Aorta (tissue), 5 donors: ENCODE measurements around the gene ASAP2. TPM values are rescaled to one million over a fixed set of nuclear protein-coding genes. Genes with fewer than 3 reads are reported as not detected.
"Not testable (repeated sequence)": the region's sequence is repeated elsewhere in the genome, so short reads cannot be mapped to it uniquely, and the experiment has no call there.

Experiments used
- ATAC-seq: fragments of 200-7000 bp; cut with Tn5 transposase; one replicate; pipeline ENCODE4 v1.9.1; 2022; ENCODE audit warnings: moderate library complexity; ENCODE audit not compliant: low FRiP score
- DNase-seq, 2 donors: peaks; one replicate each; pipeline ENCODE4 v3.0.0-alpha.2; 2020
- H3K27ac ChIP-seq, 2 donors: one replicate each; pipeline ENCODE4 v1.5.1; 2013; ENCODE audit warnings: low read length in 2 of 2, mild to moderate bottlenecking in 2 of 2, moderate library complexity in 2 of 2, control low read depth in 1 of 2, inconsistent platforms in 1 of 2, low read depth in 1 of 2
- H3K27me3 ChIP-seq, 2 donors: one replicate each; pipeline ENCODE4 v1.6.1; 2013; ENCODE audit warnings: control low read depth in 1 of 2, low read length in 1 of 2, mild to moderate bottlenecking in 1 of 2, moderate library complexity in 1 of 2; ENCODE audit not compliant: insufficient read depth in 2 of 2, control insufficient read depth in 1 of 2
- H3K36me3 ChIP-seq, 2 donors: one replicate each; pipeline ENCODE4 v1.6.1; 2013; ENCODE audit warnings: control low read depth in 1 of 2, low read length in 1 of 2, mild to moderate bottlenecking in 1 of 2; ENCODE audit not compliant: insufficient read depth in 2 of 2, control insufficient read depth in 1 of 2
- H3K4me1 ChIP-seq, 2 donors: one replicate each; pipeline ENCODE4 v1.6.1; 2013; ENCODE audit warnings: low read length in 2 of 2, control low read depth in 1 of 2, mild to moderate bottlenecking in 1 of 2, moderate library complexity in 1 of 2; ENCODE audit not compliant: insufficient read depth in 2 of 2, control insufficient read depth in 1 of 2
- H3K4me3 ChIP-seq, 2 donors: one replicate each; pipeline ENCODE4 v1.5.1; 2013; ENCODE audit warnings: low read length in 2 of 2, control low read depth in 1 of 2, mild to moderate bottlenecking in 1 of 2
- H3K9me3 ChIP-seq: one replicate; pipeline ENCODE4 v1.6.1; 2013; ENCODE audit warnings: mild to moderate bottlenecking, low read length; ENCODE audit not compliant: control insufficient read depth
- WGBS, 2 donors: extraction: QIAGEN DNeasy Blood & Tissue Kit; methylation state at CpG; one replicate each; pipeline ENCODE4 v1.1.7; 2013; 5-methylcytosine and 5-hydroxymethylcytosine counted together
- intact Hi-C, 2 donors: fragments of 100-400 bp; cut with DNase I; formaldehyde crosslinking; loops; one replicate each; pipeline versions ENCODE4 v1.14.2 to v1.15.0; 2022
- polyA plus RNA-seq, 2 donors: library from polyadenylated mRNA; stranded (reverse); fragments of 200-250 nt; gene quantifications; one replicate each; pipeline ENCODE4 v1.2.3, GENCODE V29; 2013
- total RNA-seq, 2 donors: library from RNA; stranded (reverse); fragmentation: NEBNext Ultra II Directional; extraction: Animal tissue kit (Norgen Biotek cat#: 25700); gene quantifications; one replicate each; pipeline ENCODE4 v1.2.1, GENCODE V29; 2021
- donor health status: healthy with polysubstance abuse.
- donor health status: Bipolar disorder and iron deficiency.
- donor health status: DM: no; HTN: no; CAD: no.
- donor health status: DM: no; HTN: no; CAD: no.
- donor health status: DM: yes; HTN: yes; CAD: no.

Gene ASAP2
- total and polyA plus RNA-seq, 4 donors: 16.7 to 72.4 (median 48.8) TPM

GRCh38 chr2:9392898-9393765 is 186.5 kb downstream of the ASAP2 start:
- Histone ChIP-seq H3K27ac (peak overlapping the region in 1 of 2 donors; percentile 23), H3K4me1 (no peaks in the 10 kb centered on the region), H3K36me3 (peaks cover 0 to 3% of the 10 kb centered on the region in 2 donors), H3K27me3 (no peaks in the 10 kb centered on the region), H3K9me3 (no peaks in the 10 kb centered on the region), H3K4me3 (no peak overlapping the region)
- intact Hi-C loops: no loop called here
- ATAC-seq: peak; percentile 30
- DNase-seq: peak; percentile 67 to 75
- 58 to 63% methylated on average over 28 of the region's 28 CpGs for WGBS, 2 donors

DNA sequence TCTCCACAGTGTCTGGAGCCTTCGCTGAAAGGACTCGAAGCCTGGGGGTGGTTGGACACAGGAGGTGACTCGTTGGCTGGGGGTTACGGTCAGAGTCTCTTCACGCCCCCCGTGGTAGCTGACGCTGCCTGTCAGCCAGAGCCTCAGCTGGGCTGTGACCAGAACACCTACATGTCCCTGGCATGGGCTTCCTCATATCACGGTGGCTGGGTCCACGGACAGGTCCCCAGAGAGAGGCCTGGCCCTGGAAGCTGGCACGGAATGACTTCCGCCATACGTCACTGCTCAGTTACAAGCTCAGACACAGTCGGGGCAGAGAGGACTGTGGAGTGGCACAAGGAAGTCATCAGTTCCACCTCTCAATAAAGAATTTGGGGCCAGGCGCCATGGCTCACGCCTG is 188.2 kb downstream of the ASAP2 start:
- H3K36me3 ChIP-seq: peaks cover 0 to 3% of the 10 kb centered on the region in 2 donors
- H3K4me1 ChIP-seq: no peaks in the 10 kb centered on the region
- no peak for ATAC-seq
- no peaks in the 10 kb centered on the region for H3K27me3 ChIP-seq
- intact Hi-C loops: no loop called here
- peak overlapping the region in 1 of 2 donors; percentile 8 for H3K27ac ChIP-seq
- 63 to 65% methylated on average over 15 of the region's 15 CpGs for WGBS, 2 donors
- H3K9me3 ChIP-seq: no peaks in the 10 kb centered on the region
- DNase-seq: peak in 1 of 2 donors; percentile 70
- H3K4me3 ChIP-seq: no peak overlapping the region

DNA sequence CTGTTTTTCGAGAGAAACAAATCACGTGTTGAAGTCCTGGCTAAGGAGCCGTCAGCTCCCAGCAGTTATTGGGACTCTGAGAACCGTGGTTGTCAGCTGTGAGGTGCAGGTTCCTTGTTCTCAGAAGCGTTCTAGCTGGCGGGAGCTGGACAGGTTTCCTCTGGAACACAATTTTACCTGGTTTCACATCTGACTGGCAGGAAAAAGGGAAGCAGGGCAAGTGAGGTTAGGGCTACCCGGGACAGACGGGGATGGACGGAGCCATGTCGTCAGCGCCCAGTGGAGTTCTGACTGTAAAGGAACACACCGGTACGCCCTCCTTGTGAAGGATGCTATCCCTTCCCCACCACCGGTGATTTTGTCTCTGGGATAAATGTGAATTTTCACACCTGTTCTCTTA is 190.6 kb downstream of the ASAP2 start:
- no peaks in the 10 kb centered on the region for H3K27me3 ChIP-seq
- no peak overlapping the region for H3K27ac ChIP-seq
- ATAC-seq: no peak
- intact Hi-C loops: no loop called here
- WGBS, 2 donors: 82 to 90% methylated on average over 14 of the region's 14 CpGs
- no peak overlapping the region for H3K4me3 ChIP-seq
- DNase-seq: peak in 1 of 2 donors; percentile 30
- no peaks in the 10 kb centered on the region for H3K4me1 ChIP-seq
- no peaks in the 10 kb centered on the region for H3K9me3 ChIP-seq
- peaks cover 0 to 8% of the 10 kb centered on the region in 2 donors for H3K36me3 ChIP-seq

DNA sequence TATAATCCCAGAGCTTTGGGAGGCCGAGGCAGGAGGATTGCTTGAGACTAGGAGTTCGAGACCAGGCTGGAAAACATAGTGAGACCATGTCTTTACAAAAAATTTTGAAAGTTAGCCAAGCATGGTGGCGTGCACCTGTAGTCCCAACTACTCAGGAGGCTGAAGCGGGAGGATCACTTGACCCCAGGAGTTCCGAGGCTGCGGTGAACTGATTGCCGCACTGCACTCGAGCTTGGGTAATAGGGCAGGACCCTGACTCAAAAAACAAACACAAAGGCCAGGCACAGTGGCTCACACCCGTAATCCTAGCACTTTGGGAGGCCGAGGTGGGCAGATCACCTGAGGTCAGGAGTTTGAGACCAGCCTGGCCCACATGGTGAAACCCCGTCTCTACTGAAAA is 191.6 kb downstream of the ASAP2 start:
- 95% methylated on average over 11 of the region's 11 CpGs for WGBS, 2 donors
- DNase-seq: peak in 1 of 2 donors; percentile 27
- ATAC-seq, H3K9me3 ChIP-seq, intact Hi-C loops, H3K36me3 ChIP-seq, H3K27ac ChIP-seq, H3K4me1 ChIP-seq, H3K27me3 ChIP-seq, H3K4me3 ChIP-seq: not testable (repeated sequence)

GRCh38 chr2:9398881-9399780 is 192.5 kb downstream of the ASAP2 start:
- intact Hi-C loops: no loop called here
- no peaks in the 10 kb centered on the region for H3K27me3 ChIP-seq
- WGBS, 2 donors: 77 to 80% methylated on average over 20 of the region's 20 CpGs
- H3K4me3 ChIP-seq: no peak overlapping the region
- no peaks in the 10 kb centered on the region for H3K4me1 ChIP-seq
- peak; percentile 71 for ATAC-seq
- no peak overlapping the region for H3K27ac ChIP-seq
- no peaks in the 10 kb centered on the region for H3K9me3 ChIP-seq
- H3K36me3 ChIP-seq: peaks cover 0 to 8% of the 10 kb centered on the region in 2 donors
- DNase-seq: peak in 1 of 2 donors; percentile 43

- Histone ChIP-seq H3K27ac (no peak overlapping the region), H3K27me3 (no peaks in the 10 kb centered on the region)
Observed at GRCh38 chr2:9400268-9401058, 193.9 kb downstream of the ASAP2 start.

DNA sequence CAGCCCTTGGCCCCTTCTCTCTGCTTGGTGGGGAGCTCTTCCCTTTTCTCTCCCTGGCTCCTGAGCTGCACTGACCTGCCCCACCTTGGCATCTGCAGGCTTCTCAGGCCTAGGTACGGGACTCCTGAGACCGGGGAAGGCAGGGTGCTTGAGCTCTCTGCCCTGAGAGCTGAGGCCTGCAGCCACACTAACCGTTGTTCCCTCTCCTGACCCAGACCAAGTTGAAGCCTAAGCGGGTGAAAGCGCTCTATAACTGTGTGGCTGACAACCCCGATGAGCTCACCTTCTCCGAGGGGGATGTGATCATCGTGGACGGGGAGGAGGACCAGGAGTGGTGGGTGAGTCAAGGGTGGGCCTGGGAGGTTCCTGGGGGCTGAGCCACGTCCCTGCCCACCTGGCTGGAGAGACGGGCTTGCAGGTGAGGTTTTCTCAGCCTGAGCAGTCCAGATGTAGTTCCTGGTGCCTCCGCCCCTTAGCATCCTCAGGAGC is 194.5 kb downstream of the ASAP2 start:
- no peak overlapping the region for H3K27ac ChIP-seq
- H3K9me3 ChIP-seq: no peaks in the 10 kb centered on the region
- intact Hi-C loops: no loop called here
- H3K4me1 ChIP-seq: no peaks in the 10 kb centered on the region
- H3K4me3 ChIP-seq: no peak overlapping the region
- peaks cover 0 to 7% of the 10 kb centered on the region in 2 donors for H3K36me3 ChIP-seq
- ATAC-seq: no peak
- WGBS, 2 donors: 90 to 93% methylated on average over 12 of the region's 12 CpGs
- H3K27me3 ChIP-seq: no peaks in the 10 kb centered on the region
- no peak for DNase-seq

More at GRCh38 chr2:9400268-9401058, 193.9 kb downstream of the ASAP2 start:
- Histone ChIP-seq H3K4me3 (no peak overlapping the region), H3K36me3 (peaks cover 0 to 5% of the 10 kb centered on the region in 2 donors), H3K4me1 (no peaks in the 10 kb centered on the region), H3K9me3 (no peaks in the 10 kb centered on the region)
- ATAC-seq (no peak), DNase-seq (peak in 1 of 2 donors; percentile 6)
- WGBS, 2 donors: 86 to 88% methylated on average over 10 to 12 of the region's 12 CpGs
- intact Hi-C loops: no loop called here
